ENCODE measurements around the gene CHRNG. TPM values are rescaled to one million over a fixed set of nuclear protein-coding genes. Genes with fewer than 3 reads are reported as not detected.

Gene CHRNG
- total RNA-seq, 4 donors from 2014 or later = not detected

DNA sequence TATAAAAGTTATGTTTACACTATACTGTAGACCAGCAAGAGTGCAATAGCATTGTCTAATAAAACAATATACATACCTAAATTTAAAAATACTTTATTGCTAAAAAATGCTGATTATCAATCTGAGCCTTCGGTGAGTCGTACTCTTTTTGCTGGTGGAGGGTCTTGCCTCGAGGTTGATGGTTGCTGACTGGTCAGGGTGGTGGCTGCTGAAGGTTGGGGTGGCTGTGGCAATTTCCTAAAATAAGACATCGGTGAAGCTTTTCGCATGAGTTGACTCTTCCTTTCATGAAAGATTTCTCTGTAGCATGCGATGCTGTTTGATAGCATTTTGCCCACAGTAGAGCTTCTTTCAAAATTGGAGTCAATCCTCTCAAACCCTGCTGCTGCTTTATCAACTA lies 8.5 kb downstream of the CHRNG start:
- TF ChIP-seq, protein P1, sequence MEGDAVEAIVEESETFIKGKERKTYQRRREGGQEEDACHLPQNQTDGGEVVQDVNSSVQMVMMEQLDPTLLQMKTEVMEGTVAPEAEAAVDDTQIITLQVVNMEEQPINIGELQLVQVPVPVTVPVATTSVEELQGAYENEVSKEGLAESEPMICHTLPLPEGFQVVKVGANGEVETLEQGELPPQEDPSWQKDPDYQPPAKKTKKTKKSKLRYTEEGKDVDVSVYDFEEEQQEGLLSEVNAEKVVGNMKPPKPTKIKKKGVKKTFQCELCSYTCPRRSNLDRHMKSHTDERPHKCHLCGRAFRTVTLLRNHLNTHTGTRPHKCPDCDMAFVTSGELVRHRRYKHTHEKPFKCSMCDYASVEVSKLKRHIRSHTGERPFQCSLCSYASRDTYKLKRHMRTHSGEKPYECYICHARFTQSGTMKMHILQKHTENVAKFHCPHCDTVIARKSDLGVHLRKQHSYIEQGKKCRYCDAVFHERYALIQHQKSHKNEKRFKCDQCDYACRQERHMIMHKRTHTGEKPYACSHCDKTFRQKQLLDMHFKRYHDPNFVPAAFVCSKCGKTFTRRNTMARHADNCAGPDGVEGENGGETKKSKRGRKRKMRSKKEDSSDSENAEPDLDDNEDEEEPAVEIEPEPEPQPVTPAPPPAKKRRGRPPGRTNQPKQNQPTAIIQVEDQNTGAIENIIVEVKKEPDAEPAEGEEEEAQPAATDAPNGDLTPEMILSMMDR (IDR thresholded peaks at IDR 0.05; ENCODE audit: low read depth) = no peak

DNA sequence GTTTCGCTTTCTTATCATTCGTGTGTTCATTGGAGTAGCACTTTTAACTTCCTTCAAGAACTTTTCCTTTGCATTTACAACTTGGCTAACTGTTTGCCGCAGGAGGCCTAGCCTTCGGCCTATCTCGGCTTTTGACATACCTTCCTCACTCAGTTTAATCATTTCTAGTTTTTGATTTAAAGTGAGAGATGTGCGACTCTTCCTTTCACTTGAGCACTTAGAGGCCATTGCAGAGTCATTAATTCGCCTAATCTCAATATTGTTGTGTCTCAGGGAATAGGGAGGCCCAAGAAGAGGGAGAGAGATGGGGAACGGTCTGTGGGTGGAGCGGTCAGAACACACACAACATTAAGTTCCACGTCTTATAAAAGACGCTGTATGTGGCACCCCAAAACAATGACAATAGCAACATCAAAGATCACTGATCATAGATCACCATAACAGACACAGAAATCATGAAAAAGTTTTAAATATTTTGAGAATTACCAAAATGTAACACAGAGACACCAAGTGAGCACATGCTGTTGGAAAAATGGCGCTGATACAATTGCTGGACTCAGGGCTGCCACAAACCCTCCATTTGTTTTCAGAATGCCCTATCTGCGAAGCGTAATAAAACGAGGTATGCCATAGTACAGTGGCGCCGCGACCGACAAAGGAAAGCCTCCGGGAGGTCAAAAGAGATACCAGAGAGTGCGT lies 10.3 kb downstream of the CHRNG start:
- TF ChIP-seq, protein P1 (IDR thresholded peaks at IDR 0.05; ENCODE audit: low read depth) = no peak

DNA sequence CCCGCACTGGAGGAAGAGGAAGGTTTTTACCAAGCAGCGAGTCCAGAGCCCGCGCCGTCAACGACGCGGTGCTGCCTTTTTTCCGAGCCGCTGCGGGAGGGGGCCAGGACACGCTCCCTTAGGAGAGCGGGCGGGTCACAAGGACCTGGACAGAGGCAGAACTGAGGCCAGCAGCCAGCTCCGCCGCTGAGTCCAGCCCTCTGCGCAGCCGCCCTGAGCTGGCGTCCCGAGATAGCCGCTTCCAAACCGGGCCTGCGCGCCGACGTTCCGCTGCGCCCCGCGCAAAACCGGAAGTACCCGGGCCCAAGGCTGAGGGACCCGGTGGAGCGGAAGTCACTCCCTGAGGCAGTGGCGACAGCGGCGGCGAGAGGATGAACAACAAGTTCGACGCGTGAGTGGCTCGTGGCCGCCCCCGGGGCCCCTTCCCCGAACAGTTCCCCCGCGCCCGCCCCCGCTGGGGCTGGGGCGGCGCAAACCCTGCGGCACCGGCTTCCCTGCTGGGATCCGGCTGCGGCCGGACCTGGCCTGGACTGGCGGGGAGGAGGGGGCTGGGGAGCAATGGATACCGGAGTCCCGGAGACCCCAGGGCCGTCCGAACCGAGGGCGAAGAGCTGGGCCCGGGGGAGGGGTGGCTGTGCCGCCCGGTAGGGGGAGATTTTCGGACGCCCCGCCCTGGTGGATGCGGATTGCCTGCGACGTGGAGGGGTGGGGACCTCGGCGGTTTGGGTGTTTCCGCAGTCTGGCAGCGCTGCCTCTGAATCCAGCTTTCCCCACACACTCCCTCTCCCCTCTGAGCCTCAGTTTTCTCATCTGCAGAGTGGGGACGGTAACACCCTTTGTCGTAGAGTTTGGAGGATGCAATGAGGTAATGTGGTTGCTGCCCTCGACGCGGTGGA lies 11.1 kb downstream of the CHRNG start, which contains the start of the genes EIF4E2 and TIGD1:
TSS of gene EIF4E2 (plus strand) at position 336 of the 896 bp plus-strand sequence. CDS start at position 372, 36 bp downstream.
TSS of gene TIGD1 (minus strand) at position 204 of the 896 bp plus-strand sequence. CDS start 675 bp downstream, outside the sequence.
- TF ChIP-seq, protein P1 (IDR thresholded peaks at IDR 0.05; ENCODE audit: low read depth) = no peak

DNA sequence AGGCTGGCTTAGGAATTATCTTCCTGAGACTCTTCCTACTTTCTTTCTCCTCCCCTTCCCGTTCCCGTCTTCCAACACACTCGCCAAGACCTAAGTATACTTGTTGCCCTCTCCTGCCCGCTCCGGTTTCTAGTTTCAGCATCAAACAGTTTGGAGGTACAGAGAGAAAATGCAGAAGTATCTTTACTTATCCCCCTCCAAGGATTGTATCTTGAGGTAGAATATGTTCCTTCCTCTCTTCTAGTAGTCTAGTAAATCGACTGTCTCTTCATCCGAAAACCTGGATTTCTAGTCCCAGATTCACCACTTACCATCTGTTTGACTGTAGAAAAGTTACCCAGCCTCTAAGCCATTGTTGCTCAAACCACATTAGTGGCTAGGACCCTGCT lies 11.8 kb downstream of the CHRNG start:
- TF ChIP-seq, protein P1 (IDR thresholded peaks at IDR 0.05; ENCODE audit: low read depth) = no peak

DNA sequence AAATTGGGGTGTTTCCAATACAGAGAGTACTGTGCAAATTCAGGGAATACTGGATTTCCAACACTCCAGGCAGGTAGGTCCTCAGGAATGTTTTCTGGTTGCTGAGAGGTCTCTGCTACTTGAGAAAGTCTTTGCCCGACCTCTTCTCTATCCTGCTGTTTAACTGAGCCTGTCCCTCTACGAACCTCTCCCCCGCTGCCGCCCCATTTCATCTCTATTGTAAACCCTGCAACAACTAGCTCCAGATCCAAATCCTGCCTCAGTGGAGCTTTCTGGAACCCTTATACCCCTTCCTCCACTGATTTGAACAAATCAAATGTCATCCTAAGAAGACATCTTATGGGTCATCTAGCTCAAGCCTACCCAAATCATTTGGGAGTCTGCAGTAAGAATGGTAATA lies 12.3 kb downstream of the CHRNG start:
- TF ChIP-seq, protein P1 (IDR thresholded peaks at IDR 0.05; ENCODE audit: low read depth) = no peak

DNA sequence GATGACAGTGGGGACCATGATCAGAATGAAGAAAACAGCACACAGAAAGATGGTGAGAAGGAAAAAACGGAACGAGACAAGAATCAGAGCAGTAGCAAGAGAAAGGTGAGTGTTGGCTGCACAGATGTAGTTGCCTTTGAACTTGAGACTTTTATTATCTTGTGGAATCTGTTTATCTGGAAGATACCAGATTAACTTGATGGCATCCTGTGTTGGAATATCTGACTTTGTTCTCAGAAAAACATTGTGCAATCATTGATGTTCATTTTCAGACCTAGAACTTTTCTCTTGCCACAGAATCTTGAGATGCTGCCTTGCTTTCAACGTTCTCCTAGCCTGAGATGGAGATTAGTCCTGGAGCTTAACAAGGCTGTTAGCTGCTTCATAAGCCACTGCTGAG lies 16.9 kb downstream of the CHRNG start:
- TF ChIP-seq, protein P1 (IDR thresholded peaks at IDR 0.05; ENCODE audit: low read depth) = no peak
